GM21360 (cell line): ENCODE results near the gene CHD1.

Experiments used
- ATAC-seq: cut with Tn5 transposase; IDR thresholded peaks from one replicate; pipeline ENCODE4 v1.9.1; 2021; ENCODE audit warnings: mild to moderate bottlenecking, moderate library complexity; ENCODE audit not compliant: unreplicated experiment

The CHD1 gene

DNA sequence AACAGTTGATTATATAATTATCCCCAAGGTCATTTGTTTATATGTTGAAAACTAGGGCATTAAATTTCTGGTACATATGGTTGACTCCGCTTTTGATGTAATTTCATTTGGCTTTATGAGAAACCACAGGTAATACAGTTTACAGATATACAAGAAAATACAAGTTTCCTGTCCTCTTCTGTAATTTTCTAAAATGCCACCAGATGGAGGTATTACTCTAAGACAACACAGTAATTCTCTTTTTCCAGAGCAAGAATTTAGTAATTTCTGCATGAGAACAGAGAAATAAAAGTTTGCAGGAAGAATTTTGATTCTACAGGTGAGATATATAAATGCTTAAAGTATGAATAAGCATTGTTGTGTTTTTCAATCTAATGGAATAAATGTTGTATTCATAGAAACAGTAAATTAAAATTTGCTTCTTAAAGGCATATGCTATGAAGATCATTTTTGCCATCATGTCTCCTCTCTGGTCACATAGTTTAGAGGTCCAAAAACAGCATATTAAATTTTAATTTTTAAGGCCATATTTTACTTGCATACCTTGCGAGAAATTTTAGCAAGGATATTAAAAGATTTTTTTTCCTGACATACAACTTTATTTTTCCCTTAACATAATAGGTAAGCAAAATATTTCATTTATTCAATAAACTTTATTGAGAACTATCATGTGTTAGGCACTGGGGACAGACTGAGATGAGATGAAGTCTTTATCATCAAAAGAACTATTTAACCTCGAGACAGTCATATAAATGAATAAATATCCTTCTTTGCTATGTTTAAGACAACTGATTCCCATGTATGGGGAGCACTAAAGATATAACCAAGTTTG is 22.7 kb downstream of the CHD1 start:
- no peak for ATAC-seq

DNA sequence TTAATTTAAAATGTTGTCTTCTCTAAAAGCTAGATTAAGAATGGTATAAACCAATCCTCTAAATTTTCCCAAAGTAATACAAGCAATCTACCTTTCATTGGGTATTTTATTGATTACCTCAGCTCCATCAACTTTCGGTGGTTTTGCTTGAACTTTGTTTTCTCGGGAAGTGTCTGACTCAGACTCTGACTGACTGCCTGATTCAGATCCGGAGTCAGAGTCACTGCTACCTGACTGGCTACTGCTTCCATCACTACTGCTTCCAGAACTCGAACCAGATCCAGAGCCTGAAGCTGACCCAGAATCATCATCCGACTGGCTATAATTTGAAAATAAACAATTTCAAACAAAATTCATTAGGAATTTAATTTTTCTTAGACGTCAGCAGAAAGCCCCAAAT is 24.0 kb downstream of the CHD1 start:
- no peak for ATAC-seq

- no peak for ATAC-seq
These were observed 26.1 kb downstream of the CHD1 start for GRCh38 chr5:98902733-98903132.

DNA sequence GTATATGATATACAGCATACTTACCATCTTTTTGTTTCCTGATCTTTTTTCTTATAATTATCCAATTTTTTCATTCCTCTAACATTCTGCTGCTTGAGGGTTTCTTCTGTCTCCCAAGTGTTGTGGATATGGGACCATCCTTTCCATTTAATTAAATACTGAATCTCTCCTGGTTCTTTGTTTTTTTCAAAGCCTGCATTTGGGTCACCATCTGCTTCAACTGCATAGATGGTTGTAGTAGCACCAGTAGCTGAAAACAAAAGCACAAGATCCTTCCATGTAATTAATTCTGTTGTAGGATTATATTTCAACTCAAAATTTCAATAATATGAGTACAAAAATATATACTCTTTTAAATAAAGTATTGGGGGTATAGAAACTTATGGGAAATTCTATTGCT is 29.4 kb downstream of the CHD1 start:
- ATAC-seq: no peak

- no peak for ATAC-seq
These were observed 30.1 kb downstream of the CHD1 start for GRCh38 chr5:98898743-98899142.

DNA sequence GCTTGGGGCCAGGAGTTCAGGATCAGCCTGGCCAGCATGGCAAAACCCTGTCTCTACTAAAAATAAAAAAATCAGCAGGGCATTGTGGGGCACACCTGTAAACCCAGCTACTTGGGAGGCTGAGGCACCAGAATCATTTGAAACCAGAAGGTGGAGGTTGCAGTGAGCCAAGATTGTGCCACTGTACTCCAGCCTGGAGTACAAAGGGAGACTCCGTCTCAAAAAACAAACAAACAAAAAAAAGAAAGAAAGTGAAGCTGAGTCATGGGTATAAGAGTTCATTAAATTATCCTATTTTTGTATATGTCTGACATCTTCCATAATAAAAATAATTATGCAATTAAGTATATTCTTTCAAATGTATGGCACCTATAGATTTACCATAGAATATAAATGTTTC is 37.2 kb downstream of the CHD1 start:
- ATAC-seq: no peak

- no peak for ATAC-seq
These were observed 48.2 kb downstream of the CHD1 start for GRCh38 chr5:98880598-98880997.

DNA sequence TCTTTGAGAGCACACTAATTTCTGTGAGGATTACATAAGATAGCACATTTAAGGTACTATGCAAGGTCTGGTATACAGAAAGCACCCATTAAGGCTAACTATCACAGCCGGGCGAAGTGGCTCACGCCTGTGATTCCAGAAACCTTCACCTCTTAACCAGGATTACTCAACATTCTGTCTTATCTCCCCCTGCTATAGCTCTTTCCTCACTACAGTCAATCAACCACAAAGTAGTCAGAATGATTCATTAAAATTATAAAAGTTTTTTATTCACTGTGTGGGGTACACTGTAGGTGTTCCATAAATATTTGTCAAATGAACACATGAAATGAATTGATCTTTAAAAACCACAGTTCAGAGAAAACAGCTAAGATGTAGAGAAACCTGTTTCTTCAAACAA is 48.7 kb downstream of the CHD1 start:
- no peak for ATAC-seq

DNA sequence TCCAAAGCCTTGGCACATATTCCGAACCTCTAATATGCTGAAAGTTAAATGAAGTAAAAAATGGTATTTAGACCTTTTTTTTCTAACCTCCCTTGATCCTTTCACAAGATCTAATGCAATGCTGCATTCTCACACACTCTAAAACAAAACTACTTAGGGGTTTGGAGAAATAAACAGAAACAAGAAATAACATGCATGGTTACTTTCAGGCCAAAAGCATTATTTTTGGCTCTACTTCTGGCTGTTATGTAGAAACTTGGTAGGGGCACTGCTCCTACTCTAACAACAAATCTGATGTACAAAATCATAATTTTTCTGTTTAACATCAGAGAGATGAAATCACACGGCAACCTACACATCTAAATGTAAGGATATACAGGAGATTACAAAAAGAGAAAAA is 51.2 kb downstream of the CHD1 start:
- ATAC-seq: no peak

GRCh38 chr5:98872674-98873073 is 56.1 kb downstream of the CHD1 start:
- no peak for ATAC-seq

- no peak for ATAC-seq
These were observed 63.1 kb downstream of the CHD1 start for GRCh38 chr5:98865690-98866089.

GRCh38 chr5:98847054-98847453 is 81.8 kb downstream of the CHD1 start:
- no peak for ATAC-seq

- no peak for ATAC-seq
These were observed 82.3 kb downstream of the CHD1 start for GRCh38 chr5:98846520-98846919.

- ATAC-seq: no peak
These were observed 82.9 kb downstream of the CHD1 start for GRCh38 chr5:98845878-98846277.

DNA sequence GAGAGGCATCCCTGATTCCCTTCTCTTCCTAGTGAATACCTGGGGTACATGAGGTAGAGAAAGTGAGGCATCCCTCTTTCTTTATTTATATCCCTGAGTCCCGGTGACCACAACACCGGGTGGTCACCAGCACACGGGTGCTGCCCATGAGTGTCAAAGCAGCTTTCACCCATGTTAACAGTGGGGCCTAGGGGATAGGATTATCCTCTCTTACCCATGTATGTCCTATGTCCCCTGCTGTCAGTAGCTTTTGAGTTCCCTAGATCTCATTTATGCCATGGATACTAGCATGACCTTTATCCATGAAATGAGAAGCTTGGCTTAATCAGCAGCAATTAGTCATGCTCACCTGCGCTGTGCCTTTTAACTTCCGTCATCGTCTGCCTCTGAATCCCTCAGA is 83.9 kb downstream of the CHD1 start:
- no peak for ATAC-seq

DNA sequence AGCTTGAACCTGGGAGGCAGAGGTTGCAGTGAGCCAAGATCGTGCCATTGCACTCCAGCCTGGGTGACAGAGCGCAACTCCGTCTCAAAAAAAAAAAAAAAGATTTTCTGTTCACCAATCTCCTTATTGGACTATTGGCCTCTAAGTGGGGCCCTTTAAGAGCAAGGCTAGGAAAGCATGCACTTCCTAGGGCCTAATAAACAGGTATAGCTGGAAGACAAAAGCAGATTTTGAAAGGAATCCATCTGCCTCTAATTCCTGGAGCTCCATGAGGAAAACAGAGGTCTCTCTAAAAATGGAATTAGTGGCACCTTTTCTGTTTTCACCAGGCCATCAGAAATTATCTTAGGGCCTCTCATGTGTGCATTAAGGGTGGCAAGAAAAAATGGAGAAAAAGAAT is 85.3 kb downstream of the CHD1 start:
- no peak for ATAC-seq

GRCh38 chr5:98840946-98841345 is 87.9 kb downstream of the CHD1 start:
- no peak for ATAC-seq

DNA sequence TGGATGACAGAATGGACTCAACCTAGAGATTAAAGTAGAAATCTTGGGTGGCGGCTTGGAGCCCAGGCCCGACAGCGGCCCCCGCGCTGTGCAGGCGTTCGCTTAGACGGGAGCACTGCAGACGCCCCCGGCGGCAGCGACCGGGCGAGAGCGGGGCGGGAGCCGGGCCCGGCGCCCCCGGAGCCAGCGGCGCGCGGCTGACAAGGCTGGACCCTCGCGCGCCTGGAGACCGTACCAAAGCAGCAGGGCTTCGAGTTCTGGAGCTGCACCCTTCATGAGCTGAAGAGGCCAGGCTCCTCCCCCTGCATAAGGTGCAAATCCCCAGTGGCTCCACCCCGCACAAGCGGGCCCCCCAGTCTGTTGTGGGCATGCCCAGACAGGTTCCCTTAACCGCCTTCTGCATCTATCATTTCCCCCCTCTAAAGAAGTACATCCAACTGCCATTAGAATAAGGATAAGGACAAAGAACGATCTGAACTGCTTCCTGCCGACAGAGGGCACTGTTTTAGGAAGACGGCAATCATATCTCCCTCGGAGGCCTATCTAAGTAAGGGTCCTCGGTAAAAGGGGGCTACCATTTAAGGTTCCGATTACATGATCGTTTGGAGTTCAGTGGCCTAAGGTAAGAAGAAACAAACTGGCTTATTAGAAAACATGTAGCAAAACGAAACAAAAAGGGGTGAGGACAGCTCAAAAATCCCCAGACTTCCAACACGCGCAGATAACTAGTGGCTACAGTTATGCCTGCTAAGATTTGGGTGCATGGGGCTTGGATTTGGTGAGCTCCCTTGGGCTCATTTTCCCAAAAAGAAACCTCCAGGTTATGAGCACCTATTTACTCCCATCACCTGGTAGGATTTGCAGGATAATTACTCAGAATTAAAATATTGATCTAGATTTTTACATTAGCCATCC is 89.1 kb downstream of the CHD1 start:
- ATAC-seq: peak; percentile 67

DNA sequence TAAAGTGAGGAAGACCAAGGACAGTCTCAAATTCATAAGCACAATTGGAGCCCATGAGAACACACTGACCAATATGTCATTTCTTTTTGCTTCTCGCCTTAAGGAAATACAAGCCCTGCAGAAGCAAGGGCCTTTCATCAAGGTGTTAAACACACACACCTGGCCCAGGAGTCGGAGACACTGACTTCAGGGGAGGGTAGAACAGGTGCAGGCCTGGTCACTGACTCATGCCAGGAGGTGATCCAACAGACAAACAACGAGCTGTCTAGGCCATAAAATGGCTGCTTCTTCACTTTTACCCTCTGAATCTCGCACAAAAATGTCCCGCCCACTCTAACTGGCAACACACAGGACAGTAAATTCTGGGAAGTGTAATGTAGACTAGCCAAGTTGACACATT is 92.6 kb downstream of the CHD1 start:
- no peak for ATAC-seq

- no peak for ATAC-seq
These were observed 101.1 kb downstream of the CHD1 start for GRCh38 chr5:98827588-98828284.

- ATAC-seq: no peak
These were observed 101.6 kb downstream of the CHD1 start for GRCh38 chr5:98827161-98827560.
